PC-9 (cell line): ENCODE measurements around the gene CLEC16A. TPM values are rescaled to one million over a fixed set of nuclear protein-coding genes. Genes with fewer than 3 reads are reported as not detected.

Experiments
- BruUV-seq: library from RNA; stranded (reverse); fragments of 400-500 nt; replicated peaks from 2 replicates; lab custom pipeline; 2021; lab: Mats Ljungman, UMichigan
- CTCF ChIA-PET: fragments of 300-600 bp; sonication (Branson Sonifier 250); formaldehyde crosslinking; loops from one replicate; lab custom pipeline; 2022; ENCODE audit warnings: antibody characterized with exemption; lab: Charles Lee
- POLR2A ChIA-PET: fragments of 300-600 bp; sonication (Branson Sonifier 250); formaldehyde crosslinking; loops from one replicate; lab custom pipeline; 2022; ENCODE audit warnings: antibody characterized with exemption; ENCODE audit not compliant: unreplicated experiment; lab: Charles Lee
- DNase-seq, 2 experiments: peaks; one replicate each; pipeline versions ENCODE4 v3.0.0 to v3.0.0-alpha.2; 2015 to 2022; ENCODE audit warnings: mixed read lengths in 1 of 2
- H2AFZ ChIP-seq: fragments of 200-600 bp; sonication (generic); 2 replicates; pipeline ENCODE4 v1.8.1; 2017; ENCODE audit warnings: antibody characterized with exemption
- H3F3A ChIP-seq: fragments of 200-600 bp; sonication (generic); 2 replicates; pipeline ENCODE4 v1.8.1; 2017; ENCODE audit warnings: antibody characterized with exemption, mild to moderate bottlenecking, low read depth; ENCODE audit not compliant: insufficient read depth
- H3K27ac ChIP-seq: fragments of 200-600 bp; sonication (generic); 2 replicates; pipeline ENCODE4 v1.6.1; 2016; ENCODE audit warnings: mixed run types
- H3K27me3 ChIP-seq: fragments of 200-600 bp; sonication (generic); 2 replicates; pipeline ENCODE4 v1.6.1; 2016; ENCODE audit warnings: low read depth, mixed run types; ENCODE audit not compliant: insufficient read depth
- H3K36me3 ChIP-seq: fragments of 200-600 bp; sonication (generic); 2 replicates; pipeline ENCODE4 v1.6.1; 2016; ENCODE audit warnings: low read depth, mixed run types
- H3K4me1 ChIP-seq: fragments of 200-600 bp; sonication (generic); replicated peaks from 2 replicates; pipeline ENCODE4 v1.6.1; 2016; ENCODE audit warnings: mixed run types; ENCODE audit not compliant: insufficient read depth
- H3K4me2 ChIP-seq: fragments of 200-600 bp; sonication (generic); 2 replicates; pipeline ENCODE4 v1.6.1; 2017; ENCODE audit warnings: mixed run types
- H3K4me3 ChIP-seq: fragments of 200-600 bp; sonication (generic); 2 replicates; pipeline ENCODE4 v1.6.1; 2016; ENCODE audit warnings: mixed run types
- H3K79me2 ChIP-seq: fragments of 200-600 bp; sonication (generic); 2 replicates; pipeline ENCODE4 v1.6.1; 2017; ENCODE audit warnings: low read depth, mixed run types
- H3K9me2 ChIP-seq: fragments of 200-600 bp; sonication (generic); 2 replicates; pipeline ENCODE4 v1.8.1; 2017; ENCODE audit warnings: mild to moderate bottlenecking; ENCODE audit not compliant: insufficient read depth
- H3K9me3 ChIP-seq: fragments of 200-600 bp; sonication (generic); 2 replicates; pipeline ENCODE4 v1.8.1; 2016; ENCODE audit warnings: low read depth; ENCODE audit not compliant: insufficient read depth
- H4K20me1 ChIP-seq: fragments of 200-600 bp; sonication (generic); 2 replicates; pipeline ENCODE4 v1.8.1; 2017; ENCODE audit not compliant: insufficient read depth
- EZH2 ChIP-seq: fragments of 200-600 bp; sonication (generic); IDR thresholded peaks from 2 replicates; pipeline ENCODE4 v1.8.0; 2017; ENCODE audit warnings: antibody characterized with exemption, low read depth
- intact Hi-C: fragments of 100-400 bp; cut with micrococcal nuclease; formaldehyde crosslinking; loops from one replicate; pipeline ENCODE4 v1.10.0; 2022; ENCODE audit not compliant: unreplicated experiment
- total RNA-seq: library from RNA; stranded (reverse); gene quantifications from 2 replicates; pipeline ENCODE4 v1.2.3, GENCODE V29; 2021
- TF ChIP-seq, protein P1 (sequence below): fragments of 200-600 bp; sonication (generic); conservative IDR thresholded peaks from 2 replicates; pipeline ENCODE4 v1.6.1; 2017; ENCODE audit warnings: mixed run types, antibody characterized with exemption, mild to moderate bottlenecking, moderate library complexity

CLEC16A gene
- total RNA-seq, 1 experiment from 2014 or later: 34.9 TPM

DNA sequence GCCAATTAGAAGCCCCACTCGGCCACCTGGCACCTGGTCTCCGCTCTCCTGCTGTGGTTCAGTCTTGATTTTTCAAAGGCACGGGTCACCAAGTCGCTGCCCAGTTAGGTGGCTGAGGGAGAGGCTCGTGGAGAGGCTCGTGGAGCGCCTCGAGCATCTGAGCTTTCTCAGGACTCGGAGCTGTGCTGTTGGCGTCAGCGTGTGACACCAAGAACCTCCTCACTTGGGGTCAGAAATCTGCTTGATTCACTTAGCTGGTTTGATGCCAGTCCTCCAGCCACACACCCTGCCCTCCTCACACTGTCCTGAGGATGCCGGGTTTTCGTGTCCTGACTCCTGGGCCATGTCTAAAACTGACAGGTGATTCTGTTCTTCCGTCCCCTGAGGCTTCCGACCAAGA lies 229.1 kb downstream of the CLEC16A start:
- POLR2A ChIA-PET: interaction anchor here (0.6 kb wide), 1 partner anchor 504 kb away, joined by 5 read pairs; no protein-coding TSS in a partner anchor
- TF ChIP-seq EZH2: no peak
- TF ChIP-seq, protein P1, sequence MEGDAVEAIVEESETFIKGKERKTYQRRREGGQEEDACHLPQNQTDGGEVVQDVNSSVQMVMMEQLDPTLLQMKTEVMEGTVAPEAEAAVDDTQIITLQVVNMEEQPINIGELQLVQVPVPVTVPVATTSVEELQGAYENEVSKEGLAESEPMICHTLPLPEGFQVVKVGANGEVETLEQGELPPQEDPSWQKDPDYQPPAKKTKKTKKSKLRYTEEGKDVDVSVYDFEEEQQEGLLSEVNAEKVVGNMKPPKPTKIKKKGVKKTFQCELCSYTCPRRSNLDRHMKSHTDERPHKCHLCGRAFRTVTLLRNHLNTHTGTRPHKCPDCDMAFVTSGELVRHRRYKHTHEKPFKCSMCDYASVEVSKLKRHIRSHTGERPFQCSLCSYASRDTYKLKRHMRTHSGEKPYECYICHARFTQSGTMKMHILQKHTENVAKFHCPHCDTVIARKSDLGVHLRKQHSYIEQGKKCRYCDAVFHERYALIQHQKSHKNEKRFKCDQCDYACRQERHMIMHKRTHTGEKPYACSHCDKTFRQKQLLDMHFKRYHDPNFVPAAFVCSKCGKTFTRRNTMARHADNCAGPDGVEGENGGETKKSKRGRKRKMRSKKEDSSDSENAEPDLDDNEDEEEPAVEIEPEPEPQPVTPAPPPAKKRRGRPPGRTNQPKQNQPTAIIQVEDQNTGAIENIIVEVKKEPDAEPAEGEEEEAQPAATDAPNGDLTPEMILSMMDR: no peak
- H3K9me2 ChIP-seq: no peaks in the 10 kb centered on the region
- H3K4me2 ChIP-seq: no peak overlapping the region; the same call in 1 of the 2 replicates
- no peak overlapping the region for H2AFZ ChIP-seq
- no peaks in the 10 kb centered on the region for H3K36me3 ChIP-seq
- H3K27me3 ChIP-seq: no peaks in the 10 kb centered on the region
- H3K27ac ChIP-seq: no peak overlapping the region
- CTCF ChIA-PET: no interaction called here
- intact Hi-C loops: no loop called here
- no peaks in the 10 kb centered on the region for H3K79me2 ChIP-seq
- DNase-seq: peak in 1 of 2 experiments; percentile 3
- H3K4me1 ChIP-seq: peaks cover 8% of the 10 kb centered on the region
- no peak overlapping the region for H3K4me3 ChIP-seq
- peaks cover 12% of the 10 kb centered on the region for H3F3A ChIP-seq
- no TSS peak for BruUV-seq
- no peaks in the 10 kb centered on the region for H4K20me1 ChIP-seq
- no peaks in the 10 kb centered on the region for H3K9me3 ChIP-seq

- Histone ChIP-seq H3K27me3 (no peaks in the 10 kb centered on the region), H3K36me3 (no peaks in the 10 kb centered on the region), H3K9me3 (no peaks in the 10 kb centered on the region), H3K4me1 (peaks cover 8% of the 10 kb centered on the region), H3K4me2 (no peak overlapping the region), H3K4me3 (no peak overlapping the region), H4K20me1 (no peaks in the 10 kb centered on the region), H3K79me2 (no peaks in the 10 kb centered on the region), H3K9me2 (no peaks in the 10 kb centered on the region), H3F3A (peaks cover 12% of the 10 kb centered on the region), H2AFZ (no peak overlapping the region), H3K27ac (no peak overlapping the region)
- POLR2A ChIA-PET: no interaction called here
- peak in 1 of 2 experiments; percentile 35 for DNase-seq
- intact Hi-C loops: no loop called here
- no TSS peak for BruUV-seq
- CTCF ChIA-PET: no interaction called here
- TF ChIP-seq, protein P1: no peak
- no peak for TF ChIP-seq EZH2
Measured at GRCh38 chr16:11174141-11174540, 229.8 kb downstream of the CLEC16A start.

DNA sequence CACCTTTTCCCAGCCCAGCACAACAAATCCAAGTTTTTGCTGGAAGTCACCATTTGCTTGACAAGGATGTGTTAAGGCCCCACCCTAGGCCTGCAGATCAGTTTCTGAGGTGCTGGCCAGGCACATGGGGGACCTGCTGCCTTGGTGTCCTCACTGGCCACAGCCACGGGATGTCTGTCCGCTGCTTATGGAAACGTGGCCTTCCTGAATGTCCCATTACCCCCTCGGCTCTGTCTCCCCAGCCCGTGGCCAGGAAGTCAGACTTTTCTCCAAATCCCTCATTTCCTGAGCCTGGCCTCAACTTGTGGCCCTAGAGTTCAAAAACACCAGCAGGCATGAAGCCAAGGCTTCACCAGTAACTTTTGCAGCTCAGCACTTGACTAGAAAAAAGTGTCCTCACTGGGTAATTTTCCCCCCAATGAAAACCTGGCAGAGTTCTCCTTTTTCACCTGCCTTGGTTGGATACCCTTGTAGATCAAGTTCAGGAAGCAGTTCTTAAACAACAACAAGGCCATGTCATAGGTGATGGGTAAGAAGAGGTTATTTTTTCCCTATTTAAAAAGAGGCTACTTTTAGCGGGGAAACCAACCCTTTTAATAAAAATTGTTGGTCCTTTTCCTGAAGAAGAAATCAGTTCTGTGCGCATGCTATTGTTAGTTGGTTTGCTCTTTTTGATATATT lies 230.9 kb downstream of the CLEC16A start:
- no peak overlapping the region for H2AFZ ChIP-seq
- H3K4me3 ChIP-seq: no peak overlapping the region
- TF ChIP-seq, protein P1: no peak
- TF ChIP-seq EZH2: no peak
- peaks cover 8% of the 10 kb centered on the region for H3K4me1 ChIP-seq
- DNase-seq: peak in 1 of 2 experiments; percentile 15
- intact Hi-C loops: no loop called here
- H3K36me3 ChIP-seq: no peaks in the 10 kb centered on the region
- no TSS peak for BruUV-seq
- H3K4me2 ChIP-seq: no peak overlapping the region
- H3K79me2 ChIP-seq: no peaks in the 10 kb centered on the region
- H3K9me2 ChIP-seq: no peaks in the 10 kb centered on the region
- no peaks in the 10 kb centered on the region for H3K9me3 ChIP-seq
- ChIA-PET CTCF (no interaction called here), POLR2A (no interaction called here)
- H3K27ac ChIP-seq: no peak overlapping the region
- H3F3A ChIP-seq: peaks cover 12% of the 10 kb centered on the region
- no peaks in the 10 kb centered on the region for H3K27me3 ChIP-seq
- H4K20me1 ChIP-seq: no peaks in the 10 kb centered on the region
